Activated CD4-positive, alpha-beta T cell treated with anti-CD3 and anti-CD28 coated beads for 24 hours (primary cell): ENCODE results near the gene TSPAN4.

Experiments used
- DNase-seq, 2 donors: peaks; one replicate each; pipeline ENCODE4 v3.0.0-alpha.2; 2020; ENCODE audit warnings: low read depth in 2 of 2

TSPAN4 gene

DNA sequence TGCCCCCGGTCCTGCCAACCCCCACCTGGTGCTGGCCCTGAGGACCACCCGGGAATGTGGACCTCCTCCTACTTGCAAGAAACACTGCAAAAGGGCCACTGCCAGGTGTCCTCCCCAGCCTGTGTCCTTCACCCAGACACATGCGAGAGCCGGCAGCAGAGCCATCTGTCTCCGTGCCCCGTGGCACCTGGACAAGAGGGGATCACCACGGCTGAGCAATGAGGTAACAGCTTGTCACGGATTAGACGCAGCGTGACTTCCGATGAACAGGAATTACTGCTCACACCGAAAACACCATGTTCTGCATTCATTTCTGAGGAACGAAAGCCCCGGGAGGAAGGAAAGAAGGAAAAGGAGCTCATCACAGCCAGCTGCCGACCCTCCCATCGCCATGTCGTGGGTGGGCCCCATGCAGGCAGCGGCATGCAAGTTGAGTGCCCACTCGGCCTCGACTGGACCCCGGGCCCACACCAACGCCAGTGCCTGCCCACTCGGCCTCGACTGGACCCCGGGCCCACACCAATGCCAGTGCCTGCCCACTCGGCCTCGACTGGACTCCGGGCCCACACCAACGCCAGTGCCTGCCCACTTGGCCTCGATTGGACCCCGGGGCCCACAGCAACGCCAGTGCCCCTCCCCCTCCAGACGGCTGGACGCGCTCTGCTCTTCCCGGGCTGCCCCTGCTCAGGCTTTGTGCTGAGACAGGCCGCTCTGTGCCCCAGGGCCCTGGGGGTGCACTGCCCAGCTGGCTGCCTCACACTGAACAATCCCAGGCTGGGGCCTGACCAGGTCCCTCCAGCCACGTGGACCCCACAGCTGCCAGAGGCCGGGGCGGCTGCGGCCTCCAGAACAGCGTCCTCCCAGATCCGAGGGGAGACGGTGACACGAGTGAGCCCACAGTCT lies 45.9 kb downstream of the TSPAN4 start:
- DNase-seq: no peak

- no peak for DNase-seq
These were observed 46.6 kb downstream of the TSPAN4 start for GRCh38 chr11:889257-889656.

DNA sequence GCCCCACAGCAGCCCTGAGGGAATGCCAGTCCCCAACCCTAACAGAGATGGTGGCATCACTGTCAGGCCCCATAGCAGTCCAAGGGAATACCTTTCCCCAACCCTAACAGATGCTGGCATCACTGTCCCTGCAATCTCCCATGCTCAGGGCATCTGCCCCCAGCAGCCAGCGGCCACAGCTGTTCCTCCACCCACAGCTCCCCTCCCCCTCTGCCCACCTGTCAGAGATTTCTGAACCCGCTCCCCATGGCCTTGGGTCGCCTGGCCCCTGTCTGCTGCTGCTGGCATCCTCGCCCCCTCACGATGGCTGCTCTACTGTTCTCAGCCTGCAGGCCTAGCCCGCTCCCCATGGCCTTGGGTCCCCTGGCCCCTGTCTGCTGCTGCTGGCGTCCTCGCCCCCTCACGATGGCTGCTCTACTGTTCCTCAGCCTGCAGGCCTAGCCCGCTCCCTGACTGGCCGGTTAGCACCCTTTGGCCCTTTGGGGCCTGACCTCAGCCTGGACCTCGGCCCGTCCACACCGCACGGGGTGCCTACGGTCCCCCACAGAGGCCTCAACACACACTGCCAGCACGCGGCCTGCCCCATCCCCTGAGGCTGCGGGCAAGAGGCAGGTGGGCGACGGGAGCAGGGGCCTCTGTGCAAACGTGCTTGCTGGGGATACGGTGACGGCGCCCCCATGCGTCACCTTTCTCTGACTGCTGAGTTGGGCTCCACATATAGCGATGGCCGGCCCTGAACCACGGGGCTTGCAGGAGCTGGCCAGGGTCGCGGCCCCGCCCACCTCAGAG lies 47.2 kb downstream of the TSPAN4 start:
- DNase-seq: no peak

DNA sequence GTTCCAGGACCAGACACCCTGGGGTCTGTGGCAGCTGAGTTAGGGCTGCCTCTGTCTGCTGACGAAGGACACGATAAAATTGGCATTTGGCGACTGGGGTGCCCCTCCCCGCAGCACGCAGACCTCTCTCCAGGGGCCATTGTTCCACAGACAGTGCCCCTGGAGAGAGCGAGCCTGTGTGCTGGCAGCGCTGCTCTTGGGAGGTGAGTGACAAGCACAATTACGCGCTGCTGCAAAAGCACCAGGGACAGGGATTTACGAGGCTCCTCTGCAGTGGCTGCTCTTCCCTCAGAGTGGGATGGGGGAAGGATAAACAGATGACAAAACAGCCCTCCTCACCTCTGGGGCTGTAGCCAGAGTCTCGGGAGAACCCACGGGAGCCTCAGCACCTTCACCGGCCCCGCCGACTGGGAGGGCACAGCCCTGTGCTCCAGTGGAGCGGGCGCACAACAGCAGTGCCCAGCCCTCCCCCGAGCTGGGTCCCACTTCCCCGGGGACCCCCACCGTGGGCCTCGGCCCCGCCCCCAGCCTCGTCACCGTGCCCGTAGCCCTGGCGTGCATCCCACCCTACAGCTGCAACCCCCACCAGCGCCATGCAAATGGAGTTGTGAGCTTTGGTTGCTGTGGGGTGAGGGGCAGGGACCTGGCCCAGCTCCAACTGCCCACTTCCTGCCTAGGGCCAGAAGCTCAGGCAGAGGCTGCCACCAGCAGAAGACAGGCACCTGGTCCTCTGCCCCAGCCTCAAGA lies 48.3 kb downstream of the TSPAN4 start:
- DNase-seq: no peak

DNA sequence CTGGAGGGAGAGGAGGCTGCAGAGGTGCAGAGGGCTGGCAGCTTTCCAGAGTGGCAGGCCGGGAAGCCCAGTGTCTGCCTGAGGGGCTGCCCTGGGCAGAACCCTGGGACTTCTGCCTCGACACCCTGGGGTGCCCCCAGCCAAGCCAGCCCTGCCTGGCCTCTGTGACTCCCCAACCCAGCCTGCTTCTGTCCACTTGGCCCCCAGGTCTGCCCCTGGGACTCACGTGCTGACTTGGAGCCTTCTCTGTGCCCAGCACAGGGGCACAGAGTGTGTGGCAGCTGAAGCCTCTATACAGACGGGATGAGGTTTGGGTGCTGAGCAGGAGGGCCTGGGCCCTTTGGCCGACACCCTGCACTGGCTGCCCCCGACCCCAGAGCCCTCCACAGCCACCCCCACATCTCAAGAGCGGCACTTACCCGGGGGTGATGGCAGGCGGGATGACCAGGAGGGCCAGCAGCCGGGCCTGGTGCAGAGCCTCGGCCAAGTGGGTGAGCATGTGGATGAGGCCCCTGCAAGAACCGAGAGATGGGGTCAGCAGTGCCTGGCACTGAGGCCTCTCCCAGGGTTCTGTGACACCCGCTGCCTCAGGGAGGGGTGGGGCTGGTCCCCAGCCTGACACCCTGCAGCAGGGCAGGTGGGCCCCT lies 50.5 kb downstream of the TSPAN4 start:
- DNase-seq: no peak

- no peak for DNase-seq
These were observed 52.0 kb downstream of the TSPAN4 start for GRCh38 chr11:894575-895201.

GRCh38 chr11:895331-896110 lies 52.9 kb downstream of the TSPAN4 start:
- DNase-seq: no peak

DNA sequence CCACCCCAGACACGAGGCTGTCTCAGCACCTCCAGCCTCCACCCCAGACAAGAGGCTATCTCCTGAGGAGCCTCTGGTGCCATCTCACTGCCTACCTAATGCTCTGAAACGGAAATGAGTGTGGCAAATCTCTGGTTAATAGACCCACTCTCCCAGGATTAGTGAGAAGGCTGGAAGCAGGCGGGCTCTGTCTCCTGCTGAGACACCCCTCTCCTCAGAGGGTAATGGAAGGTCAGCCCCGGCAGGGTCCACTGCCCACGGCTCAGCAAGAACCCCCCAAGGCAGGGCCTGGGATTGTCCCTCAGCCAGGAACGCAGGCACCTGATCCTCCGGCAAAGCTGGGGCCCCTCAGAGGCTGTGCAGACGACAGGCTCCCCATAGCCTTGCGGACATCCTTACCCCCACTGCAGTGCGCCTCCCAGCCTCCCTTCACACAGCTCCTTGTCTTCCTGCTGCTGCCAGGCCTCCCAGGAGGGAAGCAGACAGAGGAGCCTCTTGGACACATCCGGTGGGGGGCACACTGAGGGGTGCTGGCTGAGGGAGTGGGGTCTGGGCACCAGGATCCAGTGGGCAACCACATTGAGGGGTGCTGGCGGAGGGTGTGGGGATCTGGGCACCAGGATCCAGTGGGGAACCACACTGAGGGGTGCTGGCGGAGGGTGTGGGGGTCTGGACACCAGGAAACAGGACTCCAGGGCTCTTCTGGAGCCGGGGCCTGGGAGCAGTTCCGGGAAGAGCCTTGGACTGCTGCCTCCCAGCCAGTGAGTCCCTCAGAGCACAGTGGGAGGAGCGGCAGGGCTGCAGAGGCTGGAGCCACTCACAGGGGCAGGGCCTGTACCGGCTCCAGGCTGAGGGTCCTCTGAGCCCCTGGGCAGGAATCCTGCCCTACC lies 54.8 kb downstream of the TSPAN4 start:
- DNase-seq: no peak

DNA sequence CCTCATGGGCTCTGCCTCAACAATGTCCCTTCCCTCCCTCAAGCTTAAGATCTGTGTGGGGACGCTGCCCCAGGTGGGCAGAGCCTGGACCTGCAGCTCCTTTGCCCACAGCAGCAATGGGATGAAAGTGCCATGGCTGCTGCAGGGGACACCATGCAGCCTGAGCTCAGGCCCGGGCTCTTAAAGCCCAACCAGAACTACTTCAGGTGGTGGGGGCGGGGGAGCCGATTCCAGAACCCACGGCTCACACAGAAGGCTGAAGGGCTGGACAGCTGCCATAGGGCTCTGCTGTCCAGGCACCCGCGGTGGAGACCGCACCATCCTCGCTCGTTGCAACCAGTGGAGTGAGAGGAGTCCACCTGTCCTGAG lies 55.5 kb downstream of the TSPAN4 start:
- DNase-seq: no peak

DNA sequence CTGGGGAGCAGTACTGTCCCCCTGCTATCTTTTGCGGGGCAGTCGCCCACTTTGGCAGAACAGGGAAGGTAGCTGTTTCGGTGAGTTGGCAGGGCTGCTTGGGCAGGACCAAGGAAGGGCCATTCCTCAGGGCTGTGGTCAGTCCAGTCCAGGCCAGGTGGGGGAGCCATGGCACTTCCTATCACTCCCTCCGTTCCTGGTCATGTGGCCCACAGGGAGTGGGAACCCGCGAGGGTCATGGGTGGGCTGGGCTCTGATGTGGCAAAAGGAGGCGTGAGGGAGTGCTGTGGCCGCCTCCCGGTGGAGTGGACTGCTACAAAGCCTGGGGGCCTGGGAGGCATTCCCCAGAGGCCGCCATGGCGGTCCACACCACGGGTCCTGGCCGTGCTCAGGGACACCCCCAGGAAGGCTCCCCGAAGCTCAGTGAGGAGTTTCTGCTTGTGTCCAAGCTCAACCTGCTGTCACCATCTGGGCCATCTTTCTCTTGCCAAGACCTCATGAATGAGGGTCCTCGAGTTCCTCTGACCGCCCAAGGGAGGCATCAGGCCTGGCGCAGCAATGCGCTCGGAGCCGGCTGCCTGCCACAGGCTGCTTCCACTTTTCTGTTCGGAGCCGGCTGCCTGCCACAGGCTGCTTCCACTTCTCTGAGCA lies 56.0 kb downstream of the TSPAN4 start:
- DNase-seq: no peak

- no peak for DNase-seq
These were observed 57.1 kb downstream of the TSPAN4 start for GRCh38 chr11:899724-900123.

- no peak for DNase-seq
These were observed 57.9 kb downstream of the TSPAN4 start for GRCh38 chr11:900545-900944.

GRCh38 chr11:901452-902061 lies 58.9 kb downstream of the TSPAN4 start:
- DNase-seq: no peak

- no peak for DNase-seq
These were observed 61.7 kb downstream of the TSPAN4 start for GRCh38 chr11:904380-904779.

DNA sequence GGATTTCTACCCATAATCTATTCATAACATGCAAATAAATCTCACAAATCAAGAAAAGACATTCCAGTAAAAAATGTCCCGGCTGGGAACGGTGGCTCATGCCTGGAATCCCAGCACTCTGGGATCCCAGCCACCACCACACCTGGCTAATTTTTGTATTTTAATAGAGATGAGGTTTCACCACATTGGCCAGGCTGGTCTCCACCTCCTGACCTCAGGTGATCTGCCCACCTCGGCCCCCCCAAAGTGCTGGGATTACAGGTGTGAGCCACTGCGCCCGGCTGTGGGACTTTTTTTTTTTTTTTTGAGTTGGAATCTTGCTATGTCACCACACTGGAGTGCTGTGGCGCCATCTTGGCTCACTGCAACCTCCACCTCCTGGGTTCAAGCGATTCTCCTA lies 63.3 kb downstream of the TSPAN4 start:
- no peak for DNase-seq

DNA sequence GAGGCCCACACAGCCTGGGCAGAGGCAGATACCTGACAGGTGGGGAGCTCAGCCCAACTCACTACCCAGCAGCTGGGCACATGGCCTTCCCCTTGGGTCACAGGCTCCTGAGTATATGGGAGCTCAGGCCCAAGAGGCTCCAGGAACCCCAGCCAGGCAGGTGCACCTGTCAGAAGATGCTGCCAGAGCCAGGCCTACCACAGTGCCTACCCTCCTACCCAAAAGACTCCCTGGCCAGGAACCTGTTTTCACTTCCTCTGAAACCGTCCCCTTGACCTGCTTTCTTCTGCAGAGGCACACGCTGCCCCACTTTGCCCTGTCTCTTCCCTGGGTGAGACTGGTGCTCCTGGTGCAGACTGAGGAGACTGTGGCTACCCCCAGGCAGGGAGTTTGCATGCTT lies 65.0 kb downstream of the TSPAN4 start:
- no peak for DNase-seq

GRCh38 chr11:908273-908672 lies 65.6 kb downstream of the TSPAN4 start:
- no peak for DNase-seq

- DNase-seq: no peak
These were observed 66.8 kb downstream of the TSPAN4 start for GRCh38 chr11:909406-909805.
